GM12864 (cell line): ENCODE results near the gene SLC24A1.

Experiments used
- DNase-seq: peaks from one replicate; pipeline ENCODE4 v3.0.0-alpha.2; 2011; ENCODE audit warnings: low read depth
- H3K4me3 ChIP-seq: 2 replicates; pipeline ENCODE4 v1.5.1; 2011; ENCODE audit warnings: mild to moderate bottlenecking, low read depth, low read length, control low read depth
- TF ChIP-seq, protein P1 (sequence below): IDR thresholded peaks from 2 replicates; pipeline ENCODE4 v1.5.1; 2011; ENCODE audit warnings: low read depth, mild to moderate bottlenecking, moderate library complexity, low read length, control low read depth, inconsistent platforms; ENCODE audit errors: missing control alignments

Gene SLC24A1

DNA sequence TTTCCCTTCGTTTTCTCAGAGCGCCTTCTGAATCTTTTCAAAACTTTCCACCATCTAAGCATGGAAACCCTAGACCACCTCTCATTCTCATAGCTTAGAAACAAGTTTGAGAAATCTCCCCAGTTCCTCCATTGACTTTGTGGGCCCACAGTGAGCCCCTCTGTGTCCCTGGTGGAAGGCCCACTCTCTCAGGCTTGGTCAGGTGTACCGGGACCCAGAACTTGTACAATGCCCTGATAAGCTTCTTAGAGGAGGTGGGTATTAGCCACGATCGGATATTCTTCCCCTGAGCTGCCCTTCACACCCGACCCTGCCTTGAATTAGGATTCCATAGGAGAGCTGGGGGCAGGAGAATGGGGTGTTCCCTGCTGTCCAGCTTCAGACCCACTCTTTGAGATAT, at the start of gene SLC24A1:
Gene SLC24A1, plus strand, starts transcription at position 301 of the 400 bp plus-strand sequence. CDS start 2,143 bp downstream, outside the sequence.
- TF ChIP-seq, protein P1, sequence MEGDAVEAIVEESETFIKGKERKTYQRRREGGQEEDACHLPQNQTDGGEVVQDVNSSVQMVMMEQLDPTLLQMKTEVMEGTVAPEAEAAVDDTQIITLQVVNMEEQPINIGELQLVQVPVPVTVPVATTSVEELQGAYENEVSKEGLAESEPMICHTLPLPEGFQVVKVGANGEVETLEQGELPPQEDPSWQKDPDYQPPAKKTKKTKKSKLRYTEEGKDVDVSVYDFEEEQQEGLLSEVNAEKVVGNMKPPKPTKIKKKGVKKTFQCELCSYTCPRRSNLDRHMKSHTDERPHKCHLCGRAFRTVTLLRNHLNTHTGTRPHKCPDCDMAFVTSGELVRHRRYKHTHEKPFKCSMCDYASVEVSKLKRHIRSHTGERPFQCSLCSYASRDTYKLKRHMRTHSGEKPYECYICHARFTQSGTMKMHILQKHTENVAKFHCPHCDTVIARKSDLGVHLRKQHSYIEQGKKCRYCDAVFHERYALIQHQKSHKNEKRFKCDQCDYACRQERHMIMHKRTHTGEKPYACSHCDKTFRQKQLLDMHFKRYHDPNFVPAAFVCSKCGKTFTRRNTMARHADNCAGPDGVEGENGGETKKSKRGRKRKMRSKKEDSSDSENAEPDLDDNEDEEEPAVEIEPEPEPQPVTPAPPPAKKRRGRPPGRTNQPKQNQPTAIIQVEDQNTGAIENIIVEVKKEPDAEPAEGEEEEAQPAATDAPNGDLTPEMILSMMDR, result no peak
- DNase-seq, result no peak
- H3K4me3 ChIP-seq, result no peak within 1 kb of the TSS

DNA sequence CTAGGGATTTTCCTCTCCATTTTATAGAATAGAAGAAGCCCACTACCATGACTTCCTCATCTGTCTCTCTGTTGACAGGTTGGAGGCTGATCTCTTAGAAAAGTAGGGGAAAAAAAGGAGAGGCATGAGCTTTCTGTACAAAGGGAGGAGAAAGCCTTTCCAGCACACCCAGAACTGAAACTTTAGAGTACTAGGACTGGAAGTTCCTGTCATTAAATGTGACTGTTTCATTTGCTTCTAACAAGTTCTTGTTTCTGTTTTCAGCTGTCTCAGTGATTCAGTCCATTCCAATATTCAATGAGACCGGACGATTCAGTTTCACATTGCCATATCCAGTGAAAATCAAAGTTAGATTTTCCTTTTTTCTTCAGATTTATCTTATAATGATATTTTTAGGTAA, 49.8 kb upstream of the SLC24A1 start:
- H3K4me3 ChIP-seq, result no peak overlapping the region
- TF ChIP-seq, protein P1, result no peak
- no peak for DNase-seq

DNA sequence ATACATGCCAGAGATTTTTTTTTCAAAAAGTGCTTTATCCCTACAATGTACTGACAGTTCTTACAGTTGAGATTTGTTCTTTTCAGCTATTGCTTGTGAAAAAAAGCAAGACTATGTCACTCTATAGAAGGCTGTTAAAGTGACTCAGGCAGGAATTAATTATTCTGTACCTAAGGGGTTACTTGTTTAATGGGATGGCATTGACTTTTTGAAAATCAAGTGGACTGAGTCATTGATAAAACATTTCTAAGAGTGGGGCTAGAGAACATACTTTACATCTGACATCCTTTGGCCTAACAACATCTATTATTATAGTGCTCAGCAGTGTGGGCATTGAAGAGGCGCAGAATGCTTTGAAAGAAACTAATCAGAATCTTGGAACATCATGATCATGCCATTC, 45.1 kb upstream of the SLC24A1 start:
- TF ChIP-seq, protein P1, result no peak
- DNase-seq, result no peak
- no peak overlapping the region for H3K4me3 ChIP-seq

DNA sequence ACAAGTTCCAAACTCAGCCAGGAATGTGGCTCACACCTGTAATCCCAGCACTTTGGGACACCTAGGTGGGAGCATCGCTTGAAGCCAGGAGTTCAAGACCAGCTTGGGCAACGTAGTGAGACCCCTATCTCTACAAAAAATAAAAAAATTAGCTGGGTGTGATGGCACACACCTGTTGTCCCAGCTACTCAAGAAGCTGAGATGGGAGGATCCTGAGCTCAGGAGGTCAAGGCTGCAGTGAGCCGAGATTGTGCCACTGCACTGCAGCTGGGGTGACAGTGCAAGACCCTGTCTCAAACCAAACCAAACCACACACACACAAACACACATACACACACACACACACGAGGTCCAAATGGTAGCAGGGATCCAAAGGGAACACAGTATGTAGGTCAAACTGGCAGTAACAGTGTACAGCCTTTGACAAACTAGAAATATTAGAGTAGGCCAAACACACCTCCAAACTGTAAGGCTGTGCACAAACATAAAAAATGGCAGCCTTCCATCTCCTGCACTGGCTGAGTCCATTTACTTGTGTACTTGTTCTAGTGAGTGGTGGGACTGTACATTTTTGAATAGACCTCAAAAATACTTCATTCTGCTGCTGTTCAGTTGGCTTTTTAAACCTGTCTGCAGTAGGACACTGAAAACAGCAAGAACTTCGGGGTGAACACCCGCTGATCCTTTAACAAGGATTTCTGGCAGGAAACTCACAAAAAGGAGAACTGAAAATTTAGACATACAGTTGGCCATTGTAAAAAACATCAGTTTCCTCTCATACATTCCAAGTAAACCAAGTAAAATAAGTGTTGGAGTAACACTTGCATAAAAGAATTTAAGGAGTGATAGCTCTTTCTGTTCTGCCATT, 44.4 kb upstream of the SLC24A1 start:
- no peak for DNase-seq
- H3K4me3 ChIP-seq, result no peak overlapping the region
- TF ChIP-seq, protein P1, result no peak

DNA sequence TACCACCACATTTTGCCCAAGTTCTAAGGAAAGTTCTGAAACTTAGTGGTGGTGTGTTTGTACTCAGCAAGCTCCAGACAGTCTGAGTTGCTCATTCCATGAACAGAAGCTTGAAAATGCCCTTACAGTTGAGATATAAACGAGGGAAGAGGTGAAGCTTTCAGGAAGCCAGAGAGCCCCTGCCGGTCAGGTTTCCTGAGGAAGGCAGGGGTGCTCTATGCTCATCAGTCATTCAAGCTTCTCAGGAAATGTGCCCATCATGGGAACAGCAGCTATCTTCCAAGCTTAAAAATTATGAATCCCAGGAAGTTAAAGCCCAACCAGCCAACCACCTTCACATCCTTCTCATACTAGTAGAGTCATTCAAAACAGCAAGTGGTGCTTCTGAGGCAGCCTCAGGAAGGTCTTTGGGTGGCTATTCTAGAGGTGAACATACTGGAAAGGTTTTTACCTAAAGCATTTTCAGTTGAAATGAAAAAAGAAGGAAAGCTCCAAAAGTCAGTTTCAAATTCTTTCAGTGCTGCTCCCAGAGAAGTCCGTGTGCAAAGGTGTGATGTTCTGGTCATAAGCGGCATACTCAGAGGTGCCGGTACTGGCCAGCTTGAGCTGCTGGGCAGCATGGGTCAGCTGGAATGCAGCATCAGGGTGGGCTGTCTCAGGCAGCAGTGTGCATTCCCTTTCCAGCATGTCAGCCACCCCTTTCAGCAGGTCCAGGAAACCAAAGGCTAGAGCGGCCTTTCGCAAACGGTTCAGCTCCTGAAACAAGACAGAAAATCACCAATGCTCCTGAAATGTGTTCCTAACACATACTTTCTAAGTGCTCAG, 42.6 kb upstream of the SLC24A1 start:
- TF ChIP-seq, protein P1, result no peak
- no peak overlapping the region for H3K4me3 ChIP-seq
- no peak for DNase-seq

DNA sequence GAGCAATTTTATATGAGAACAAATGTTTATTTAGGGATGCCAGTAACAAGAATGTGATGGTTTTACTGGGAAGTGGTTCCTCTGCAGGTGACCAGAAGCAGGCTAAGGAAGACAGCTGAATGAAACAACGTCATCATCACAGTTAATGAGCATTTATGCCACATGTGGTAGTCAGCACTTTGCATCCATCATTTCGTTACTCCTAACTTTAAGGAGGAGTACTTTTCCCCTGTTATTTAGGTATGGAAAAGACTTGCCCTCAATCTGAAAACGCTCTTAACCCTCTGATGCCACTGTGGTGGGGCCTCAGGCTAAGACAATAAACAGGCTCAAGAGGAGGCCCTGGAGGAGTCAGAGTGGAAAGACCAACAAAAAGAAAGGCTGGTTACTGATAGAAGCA, 42.0 kb upstream of the SLC24A1 start:
- TF ChIP-seq, protein P1, result no peak
- H3K4me3 ChIP-seq, result no peak overlapping the region
- DNase-seq, result no peak
